Measurements from ENCODE around the gene CRIM1.

DNA sequence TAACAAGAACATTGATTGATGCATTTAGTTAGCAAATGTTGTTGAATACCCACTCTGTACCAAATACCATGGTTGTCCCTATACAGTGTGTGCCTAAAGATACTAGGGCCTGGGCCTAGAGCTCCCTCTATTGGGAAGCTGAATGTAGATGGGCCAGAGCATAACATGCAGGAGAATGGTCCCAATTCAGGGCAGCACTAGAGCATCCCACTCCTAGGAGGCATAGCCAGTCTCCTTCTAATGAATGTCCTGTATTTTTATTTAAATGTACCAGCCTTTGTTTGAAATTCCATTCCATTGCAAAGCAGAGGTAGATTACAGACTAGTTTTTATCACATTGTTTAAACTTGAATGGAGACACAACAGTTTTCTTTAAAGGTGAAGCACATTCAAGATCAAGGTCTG is 151.8 kb downstream of the CRIM1 start:
- TF ChIP-seq, protein P1, sequence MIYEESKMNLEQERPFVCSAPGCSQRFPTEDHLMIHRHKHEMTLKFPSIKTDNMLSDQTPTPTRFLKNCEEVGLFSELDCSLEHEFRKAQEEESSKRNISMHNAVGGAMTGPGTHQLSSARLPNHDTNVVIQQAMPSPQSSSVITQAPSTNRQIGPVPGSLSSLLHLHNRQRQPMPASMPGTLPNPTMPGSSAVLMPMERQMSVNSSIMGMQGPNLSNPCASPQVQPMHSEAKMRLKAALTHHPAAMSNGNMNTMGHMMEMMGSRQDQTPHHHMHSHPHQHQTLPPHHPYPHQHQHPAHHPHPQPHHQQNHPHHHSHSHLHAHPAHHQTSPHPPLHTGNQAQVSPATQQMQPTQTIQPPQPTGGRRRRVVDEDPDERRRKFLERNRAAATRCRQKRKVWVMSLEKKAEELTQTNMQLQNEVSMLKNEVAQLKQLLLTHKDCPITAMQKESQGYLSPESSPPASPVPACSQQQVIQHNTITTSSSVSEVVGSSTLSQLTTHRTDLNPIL (CRISPR knock-in tag; IDR thresholded peaks at IDR 0.05; ENCODE audit: low read depth) = no peak
- TF ChIP-seq ARNTL (CRISPR knock-in tag; IDR thresholded peaks at IDR 0.05; ENCODE audit: borderline replicate concordance, low read depth) (no peak), CSDC2 (CRISPR knock-in tag; IDR thresholded peaks at IDR 0.05) (no peak), ZC3H10 (CRISPR knock-in tag; IDR thresholded peaks at IDR 0.05) (no peak), ZNF70 (CRISPR knock-in tag; IDR thresholded peaks at IDR 0.05) (no peak), ZFP3 (CRISPR knock-in tag; IDR thresholded peaks at IDR 0.05) (no peak), TOX (CRISPR knock-in tag; IDR thresholded peaks at IDR 0.05; ENCODE audit: borderline replicate concordance) (no peak)
- TF ChIP-seq, protein P2, sequence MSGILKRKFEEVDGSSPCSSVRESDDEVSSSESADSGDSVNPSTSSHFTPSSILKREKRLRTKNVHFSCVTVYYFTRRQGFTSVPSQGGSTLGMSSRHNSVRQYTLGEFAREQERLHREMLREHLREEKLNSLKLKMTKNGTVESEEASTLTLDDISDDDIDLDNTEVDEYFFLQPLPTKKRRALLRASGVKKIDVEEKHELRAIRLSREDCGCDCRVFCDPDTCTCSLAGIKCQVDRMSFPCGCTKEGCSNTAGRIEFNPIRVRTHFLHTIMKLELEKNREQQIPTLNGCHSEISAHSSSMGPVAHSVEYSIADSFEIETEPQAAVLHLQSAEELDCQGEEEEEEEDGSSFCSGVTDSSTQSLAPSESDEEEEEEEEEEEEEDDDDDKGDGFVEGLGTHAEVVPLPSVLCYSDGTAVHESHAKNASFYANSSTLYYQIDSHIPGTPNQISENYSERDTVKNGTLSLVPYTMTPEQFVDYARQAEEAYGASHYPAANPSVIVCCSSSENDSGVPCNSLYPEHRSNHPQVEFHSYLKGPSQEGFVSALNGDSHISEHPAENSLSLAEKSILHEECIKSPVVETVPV (CRISPR knock-in tag; IDR thresholded peaks at IDR 0.05) = no peak
- TF ChIP-seq, protein P3, sequence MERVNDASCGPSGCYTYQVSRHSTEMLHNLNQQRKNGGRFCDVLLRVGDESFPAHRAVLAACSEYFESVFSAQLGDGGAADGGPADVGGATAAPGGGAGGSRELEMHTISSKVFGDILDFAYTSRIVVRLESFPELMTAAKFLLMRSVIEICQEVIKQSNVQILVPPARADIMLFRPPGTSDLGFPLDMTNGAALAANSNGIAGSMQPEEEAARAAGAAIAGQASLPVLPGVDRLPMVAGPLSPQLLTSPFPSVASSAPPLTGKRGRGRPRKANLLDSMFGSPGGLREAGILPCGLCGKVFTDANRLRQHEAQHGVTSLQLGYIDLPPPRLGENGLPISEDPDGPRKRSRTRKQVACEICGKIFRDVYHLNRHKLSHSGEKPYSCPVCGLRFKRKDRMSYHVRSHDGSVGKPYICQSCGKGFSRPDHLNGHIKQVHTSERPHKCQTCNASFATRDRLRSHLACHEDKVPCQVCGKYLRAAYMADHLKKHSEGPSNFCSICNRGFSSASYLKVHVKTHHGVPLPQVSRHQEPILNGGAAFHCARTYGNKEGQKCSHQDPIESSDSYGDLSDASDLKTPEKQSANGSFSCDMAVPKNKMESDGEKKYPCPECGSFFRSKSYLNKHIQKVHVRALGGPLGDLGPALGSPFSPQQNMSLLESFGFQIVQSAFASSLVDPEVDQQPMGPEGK (CRISPR knock-in tag; IDR thresholded peaks at IDR 0.05; ENCODE audit: borderline replicate concordance) = no peak
